Activated CD4-positive, alpha-beta T cell treated with anti-CD3 and anti-CD28 coated beads, Interleukin-2, amount 50 U/mL, for 1 hour (primary cell): ENCODE results near the gene NLGN1.
"Not testable (repeated sequence)": the region's sequence is repeated elsewhere in the genome, so short reads cannot be mapped to it uniquely, and the experiment has no call there.

Source experiments
- DNase-seq: peaks from one replicate; pipeline ENCODE4 v3.0.0-alpha.2; 2020

The NLGN1 gene

DNA sequence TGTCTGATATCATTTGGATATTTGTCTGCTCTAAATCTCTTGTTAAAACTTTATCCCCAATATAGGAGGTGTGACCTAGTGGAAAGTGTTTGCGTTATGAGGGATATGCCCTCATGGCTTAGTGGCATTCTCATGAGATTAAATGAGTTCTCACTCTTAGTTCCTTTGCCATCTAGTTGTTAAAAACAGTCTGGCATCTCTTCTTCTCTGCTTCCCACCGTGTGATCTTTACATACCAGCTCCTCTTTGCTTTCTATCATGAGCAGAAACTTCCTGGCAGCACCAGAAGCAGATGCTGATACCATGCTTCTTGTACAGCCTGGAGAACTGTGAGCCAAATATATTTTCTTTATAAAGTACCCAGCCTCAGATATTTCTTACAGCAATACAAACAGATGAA lies 33.0 kb downstream of the NLGN1 start:
- no peak for DNase-seq

DNA sequence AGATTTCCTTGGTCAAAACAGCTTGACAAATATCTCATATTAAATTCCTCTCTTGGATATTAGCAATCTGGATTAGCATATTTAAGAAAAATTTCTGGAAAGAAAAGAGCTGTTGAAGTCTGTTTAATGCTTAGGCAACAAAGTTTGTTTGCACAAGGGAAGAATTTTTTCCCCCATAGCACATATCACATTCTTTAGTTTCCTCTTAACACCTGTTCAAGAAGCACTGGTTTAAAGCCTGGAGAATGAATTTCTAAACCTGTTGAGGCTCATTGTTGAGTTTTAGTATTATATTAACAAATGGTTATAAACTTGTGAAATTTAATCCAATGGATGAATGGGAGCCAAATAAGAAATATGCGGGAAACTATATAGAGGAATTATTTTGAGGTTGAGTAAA lies 41.5 kb downstream of the NLGN1 start:
- no peak for DNase-seq

DNA sequence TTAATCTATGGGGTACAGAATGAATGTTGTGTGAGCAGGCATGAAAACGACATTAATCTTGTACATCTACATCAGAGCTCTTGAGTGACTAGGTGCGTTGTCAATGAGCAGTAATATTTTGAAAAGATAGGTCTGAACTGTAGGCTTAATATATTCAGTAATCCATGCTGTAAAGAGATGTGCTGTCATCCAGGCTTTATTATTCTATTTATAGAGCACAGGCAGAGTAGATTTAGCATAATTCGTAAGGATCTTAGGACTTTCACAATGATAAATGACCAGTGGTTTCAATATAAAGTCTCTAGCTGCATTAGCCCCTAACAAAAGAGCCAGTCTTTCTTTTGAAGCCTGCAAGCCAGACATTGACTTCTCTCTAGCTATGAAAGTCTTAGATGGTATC lies 43.0 kb downstream of the NLGN1 start:
- DNase-seq, result no peak

DNA sequence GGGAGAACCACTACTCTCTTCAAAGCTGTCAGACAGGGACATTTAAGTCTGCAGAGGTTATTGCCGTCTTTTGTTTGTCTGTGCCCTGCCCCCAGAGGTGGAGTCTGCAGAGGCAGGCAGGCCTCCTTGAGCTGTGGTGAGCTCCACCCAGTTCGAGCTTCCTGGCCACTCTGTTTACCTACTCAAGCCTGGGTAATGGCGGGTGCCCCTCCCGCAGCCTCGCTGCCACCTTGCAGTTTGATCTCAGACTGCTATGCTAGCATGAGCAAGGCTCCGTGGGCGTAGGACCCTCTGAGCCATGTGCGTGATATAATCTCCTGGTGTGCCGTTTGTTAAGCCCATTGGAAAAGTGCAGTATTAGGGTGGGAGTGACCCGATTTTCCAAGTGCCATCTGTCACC lies 54.0 kb downstream of the NLGN1 start:
- not testable (repeated sequence) for DNase-seq

DNA sequence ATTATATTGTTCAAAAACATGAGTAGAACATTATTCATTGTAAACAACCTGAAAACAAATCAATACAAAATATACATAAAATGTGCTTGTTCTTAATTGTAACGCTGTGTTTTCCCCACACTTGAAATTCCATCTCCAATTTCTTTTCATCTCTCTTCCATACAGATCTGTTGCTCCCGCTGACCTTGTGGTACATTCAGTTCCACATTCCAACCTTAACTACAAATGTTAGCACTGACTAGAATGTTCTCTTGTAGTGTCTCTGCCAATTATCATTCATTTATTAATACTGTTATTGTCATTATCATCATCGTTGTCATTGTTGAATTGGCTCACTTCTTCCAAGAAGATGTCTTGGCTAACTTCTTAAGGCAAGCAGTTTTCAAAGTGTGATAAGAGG lies 65.7 kb downstream of the NLGN1 start:
- no peak for DNase-seq

DNA sequence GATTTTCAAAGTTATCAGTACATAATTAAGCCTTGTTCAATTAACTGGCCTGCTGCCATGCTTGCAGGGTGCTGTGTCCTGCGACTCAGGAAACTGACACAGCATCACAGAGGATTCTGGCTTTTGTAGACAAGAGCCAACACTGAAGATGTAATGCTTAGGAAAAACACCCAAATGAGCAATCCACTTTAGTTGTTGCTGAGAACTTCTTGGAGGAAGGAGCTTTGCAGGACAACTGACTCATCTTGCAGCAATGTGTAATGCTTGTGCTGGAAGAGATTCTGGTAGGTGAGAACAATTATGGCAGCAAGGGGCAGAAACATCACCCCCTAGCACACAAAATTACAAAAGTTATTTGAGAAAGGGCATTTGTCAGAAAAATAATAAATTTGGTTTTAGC lies 67.6 kb downstream of the NLGN1 start:
- DNase-seq, result no peak

DNA sequence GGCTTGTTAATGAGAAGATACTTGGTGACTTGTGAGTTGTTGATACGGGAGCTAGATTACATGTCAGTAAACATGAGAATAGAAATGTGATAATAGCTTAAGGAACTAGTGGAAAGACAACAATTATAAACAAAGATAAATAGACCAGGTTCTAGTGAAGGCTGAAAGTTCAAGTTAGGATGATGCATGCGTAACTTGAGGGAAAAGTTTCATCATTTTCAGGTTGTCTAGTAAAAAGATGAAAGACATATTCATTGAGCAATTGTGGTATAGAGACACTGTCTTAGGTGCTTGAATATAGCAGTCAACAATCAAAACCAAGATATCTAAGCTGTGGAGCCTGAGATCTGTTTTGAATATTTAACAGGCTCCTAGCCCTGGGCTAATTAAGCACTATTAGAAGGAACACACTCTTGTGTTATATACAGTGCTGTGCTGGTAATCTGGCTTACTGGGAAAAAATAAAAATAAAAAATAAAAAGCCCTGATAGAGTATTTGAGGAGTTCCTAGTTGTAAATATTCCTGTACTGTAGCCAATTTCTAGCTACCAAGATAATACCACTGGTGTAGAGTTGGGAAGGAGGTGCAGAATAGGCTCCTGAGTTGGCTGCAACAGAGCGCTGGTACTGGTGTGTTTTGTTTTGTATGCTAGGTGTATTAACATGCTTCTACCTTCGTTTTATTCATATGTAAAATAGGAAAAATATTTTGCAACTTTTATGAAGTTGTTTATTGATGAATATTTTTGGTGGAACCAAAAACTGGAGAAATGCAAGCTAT lies 68.5 kb downstream of the NLGN1 start:
- DNase-seq, result no peak

DNA sequence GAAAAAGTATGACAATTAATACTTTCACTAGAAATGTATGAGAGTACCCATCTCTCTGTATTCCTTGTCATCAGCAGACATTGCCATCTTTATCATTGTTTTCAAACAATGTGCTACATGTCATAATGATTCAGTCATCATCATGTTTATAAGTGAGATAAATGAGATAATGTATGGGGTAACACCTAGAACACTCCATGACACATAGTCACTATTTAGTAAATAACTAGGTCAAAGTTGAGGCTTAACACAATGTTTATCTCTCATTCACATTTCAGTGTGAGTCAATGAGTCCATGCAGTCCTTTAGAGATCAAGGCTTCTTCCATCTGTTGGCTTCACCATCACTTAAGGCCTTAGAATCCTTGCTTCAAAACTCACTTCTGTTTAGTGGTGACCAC lies 70.0 kb downstream of the NLGN1 start:
- DNase-seq, result no peak

DNA sequence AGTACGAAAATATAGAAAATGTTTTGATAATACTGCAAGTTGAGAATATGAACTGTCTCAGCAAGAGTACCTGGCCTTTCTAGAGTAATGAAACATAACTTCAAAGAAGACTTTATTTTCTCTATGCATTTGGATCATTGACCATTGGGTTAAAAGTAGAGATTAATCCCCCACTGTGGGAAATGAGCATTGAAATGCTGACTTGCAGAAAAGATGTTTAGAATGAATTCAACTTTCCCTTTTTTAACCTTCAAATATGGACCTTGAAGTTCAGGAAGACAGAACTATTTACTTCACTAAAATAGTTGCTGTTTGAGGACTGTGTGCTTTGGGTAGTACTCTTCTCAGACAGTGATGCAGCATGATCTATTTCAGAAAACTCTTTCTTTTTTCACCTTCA lies 75.7 kb downstream of the NLGN1 start:
- no peak for DNase-seq

DNA sequence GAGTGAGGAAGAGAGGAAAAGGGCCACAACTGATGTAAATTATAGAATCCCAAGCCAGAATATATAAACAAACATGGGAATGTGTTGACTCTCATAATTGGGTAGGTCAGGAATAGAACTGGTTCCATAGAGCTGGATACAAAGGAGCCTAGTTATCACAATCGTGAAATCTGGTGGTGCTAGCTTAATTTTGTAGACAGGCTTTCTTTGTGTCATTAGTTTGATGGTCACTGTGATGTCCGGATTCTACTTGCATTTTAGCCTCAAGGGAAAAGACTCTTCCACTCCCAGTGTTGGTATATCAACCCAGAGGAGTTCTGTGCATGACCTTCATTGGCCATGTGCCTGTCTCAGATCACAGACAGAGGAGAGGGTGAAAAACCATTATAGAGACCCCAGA lies 81.8 kb downstream of the NLGN1 start:
- no peak for DNase-seq

DNA sequence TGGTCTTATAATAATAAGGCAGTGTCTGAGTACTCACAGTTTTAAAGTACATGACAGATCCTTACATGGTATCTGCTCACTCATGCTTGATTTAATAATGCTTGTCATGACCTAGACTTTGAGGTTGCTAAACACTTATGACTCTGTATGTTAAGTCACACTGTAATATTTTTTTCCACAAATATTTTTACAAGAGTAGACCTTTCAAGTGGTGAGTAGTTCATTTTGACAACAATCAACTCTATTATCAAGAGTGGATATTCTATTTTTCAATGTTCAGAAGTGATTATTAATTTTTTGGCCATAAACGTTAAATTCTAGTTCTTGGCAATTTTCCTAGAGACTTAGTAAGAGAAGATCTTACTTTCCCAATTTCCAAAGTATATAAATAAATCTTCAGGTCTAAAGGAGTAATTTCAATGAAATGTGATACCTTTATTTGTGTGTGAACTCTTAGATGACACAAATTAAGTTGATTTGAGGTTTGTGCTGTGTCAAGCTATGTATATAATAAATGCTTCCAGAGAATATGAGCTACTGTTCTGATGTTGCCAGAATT lies 104.5 kb downstream of the NLGN1 start:
- DNase-seq, result no peak

DNA sequence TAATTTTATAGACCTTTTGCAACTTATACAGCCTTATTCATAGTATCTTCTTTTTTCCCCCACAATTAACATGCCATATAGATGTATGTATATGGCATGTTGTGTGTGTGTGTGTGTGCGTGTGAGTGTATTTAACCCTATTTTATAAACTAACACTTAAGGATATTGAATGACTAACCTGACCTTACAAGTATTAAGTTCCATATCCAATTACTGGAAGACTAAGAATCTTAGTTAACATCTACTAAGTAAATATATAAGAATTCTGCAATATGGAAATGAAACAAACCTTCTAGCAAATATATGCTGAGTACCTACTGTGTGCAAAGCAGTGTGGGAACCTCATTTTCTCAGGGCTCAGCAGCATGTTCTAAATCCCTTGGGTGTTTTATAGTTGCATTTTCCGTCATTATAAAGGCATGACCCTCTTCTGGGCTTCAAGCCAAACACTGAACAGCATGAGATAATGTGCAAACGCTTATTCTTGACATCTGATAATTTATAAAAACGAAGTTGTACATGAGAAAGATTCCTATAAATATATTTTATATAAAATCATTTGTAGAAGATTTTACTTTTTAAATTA lies 105.5 kb downstream of the NLGN1 start:
- no peak for DNase-seq

DNA sequence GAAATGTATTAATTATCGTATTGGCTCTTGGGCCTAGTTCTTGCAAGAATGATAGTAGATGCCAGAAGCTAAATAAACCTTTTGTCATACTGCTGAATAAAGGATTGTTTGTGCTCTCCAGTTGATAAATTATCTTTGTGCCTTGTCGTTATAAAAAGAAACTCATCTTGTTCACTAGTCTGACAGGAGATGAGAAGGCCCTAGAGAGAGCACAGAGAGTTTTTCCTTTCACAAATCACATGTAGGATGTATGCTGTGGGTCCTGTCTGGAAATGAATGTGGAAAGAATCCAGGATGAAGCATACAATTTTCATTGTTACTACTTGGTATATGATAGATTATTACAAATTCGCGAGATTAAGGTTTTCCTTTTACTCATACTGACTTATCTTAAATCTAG lies 113.0 kb downstream of the NLGN1 start:
- DNase-seq, result no peak

DNA sequence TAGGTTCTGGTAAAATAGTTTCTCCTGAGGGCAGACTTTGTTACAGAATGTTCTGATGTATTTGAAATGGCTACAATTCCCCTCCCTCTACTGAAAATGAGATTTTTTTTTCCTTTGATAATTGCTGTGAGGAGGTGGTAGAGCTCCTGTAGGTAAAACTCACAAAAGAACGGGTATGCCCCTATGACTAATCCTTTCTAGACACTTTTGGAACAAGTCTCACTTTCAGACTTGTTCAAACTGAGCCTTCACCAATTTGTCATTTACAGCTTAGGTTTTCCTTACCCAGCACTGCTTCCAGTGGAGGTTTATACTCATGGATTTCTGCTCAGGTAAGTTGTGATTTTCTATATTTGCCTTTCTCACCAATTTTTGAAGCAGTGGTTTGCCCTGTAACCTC lies 115.6 kb downstream of the NLGN1 start:
- DNase-seq, result no peak

DNA sequence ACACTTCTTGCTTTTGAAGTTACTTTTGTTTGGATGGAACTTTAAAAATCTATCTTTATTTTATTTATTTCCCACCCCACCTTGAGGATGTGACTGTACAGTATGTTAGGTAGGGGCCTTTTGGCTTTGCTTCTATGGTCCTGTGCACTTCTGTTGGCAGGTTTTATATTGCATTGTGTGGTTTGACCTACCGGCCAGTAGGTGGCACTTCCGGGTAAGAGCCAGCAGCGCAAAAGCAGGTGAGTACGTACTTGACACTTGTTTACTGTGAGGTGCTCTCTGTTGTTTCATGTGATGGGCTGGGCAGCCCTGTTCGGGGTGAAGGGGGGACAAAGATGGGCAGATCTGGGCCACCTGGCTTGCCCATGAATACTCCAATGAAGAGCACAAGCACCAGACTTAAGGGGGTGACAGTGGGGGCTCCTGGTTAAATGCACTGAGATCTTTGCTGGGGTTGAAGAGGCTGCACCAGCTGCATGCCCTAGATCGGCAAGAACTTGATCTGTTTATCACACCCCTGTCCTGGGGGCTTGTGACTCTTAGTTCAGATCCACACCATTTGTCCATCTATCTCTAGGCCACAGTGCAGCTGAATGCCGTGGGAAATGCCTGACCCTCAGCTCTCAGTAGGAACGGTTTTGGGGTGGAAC lies 131.6 kb downstream of the NLGN1 start:
- DNase-seq, result no peak

DNA sequence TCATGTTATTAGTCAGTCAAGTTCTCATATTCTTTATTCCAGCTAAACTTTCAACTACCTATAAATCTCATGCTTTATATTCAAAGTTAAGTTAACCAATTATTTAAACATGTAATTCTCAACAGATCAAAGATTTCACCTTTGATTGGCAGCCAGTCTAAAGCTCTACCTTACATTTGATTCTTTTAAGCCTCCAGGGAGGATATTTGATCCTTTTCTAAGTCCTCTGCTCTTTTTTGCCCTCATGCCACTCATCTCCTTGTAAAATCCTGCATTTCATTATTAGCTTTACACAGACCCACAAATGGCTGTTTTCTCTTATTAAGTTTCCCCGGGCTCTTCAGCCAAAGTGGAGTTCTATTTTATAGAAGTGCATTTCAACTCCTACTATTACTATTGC lies 134.1 kb downstream of the NLGN1 start:
- no peak for DNase-seq

DNA sequence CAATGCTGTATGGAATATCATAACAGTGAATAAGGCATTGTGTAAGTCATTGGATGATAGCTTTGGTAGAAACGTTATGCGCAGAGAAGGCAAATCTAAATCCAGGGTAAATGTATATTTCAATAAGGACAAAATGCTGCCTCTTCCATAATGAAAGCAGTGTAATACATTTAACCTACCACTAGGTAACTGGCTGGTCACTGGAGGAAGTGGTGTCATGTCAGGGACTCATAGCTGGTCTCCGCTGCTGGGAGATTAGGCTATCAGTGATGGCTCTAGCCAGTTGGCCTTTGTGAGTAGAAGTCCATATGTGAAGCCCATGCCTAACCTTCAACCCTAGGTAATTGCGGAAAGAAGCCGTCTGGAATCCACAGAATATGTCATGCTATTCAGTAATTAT lies 140.9 kb downstream of the NLGN1 start:
- DNase-seq, result no peak

DNA sequence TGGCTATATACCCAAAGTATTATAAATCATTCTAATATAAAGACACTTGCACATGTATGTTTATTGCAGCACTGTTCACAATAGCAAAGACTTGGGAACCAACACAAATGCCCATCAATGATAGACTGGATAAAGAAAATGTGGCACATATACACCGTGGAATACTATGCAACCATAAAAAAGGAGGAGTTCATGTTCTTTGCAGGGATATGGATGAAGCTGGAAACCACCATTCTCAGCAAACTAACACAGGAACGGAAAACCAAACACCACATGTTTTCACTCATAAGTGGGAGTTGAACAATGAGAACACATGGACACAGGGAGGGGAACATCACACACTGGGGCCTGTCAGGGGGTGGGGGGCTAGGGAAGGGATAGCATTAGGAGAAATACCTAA lies 148.0 kb downstream of the NLGN1 start:
- DNase-seq, result not testable (repeated sequence)

DNA sequence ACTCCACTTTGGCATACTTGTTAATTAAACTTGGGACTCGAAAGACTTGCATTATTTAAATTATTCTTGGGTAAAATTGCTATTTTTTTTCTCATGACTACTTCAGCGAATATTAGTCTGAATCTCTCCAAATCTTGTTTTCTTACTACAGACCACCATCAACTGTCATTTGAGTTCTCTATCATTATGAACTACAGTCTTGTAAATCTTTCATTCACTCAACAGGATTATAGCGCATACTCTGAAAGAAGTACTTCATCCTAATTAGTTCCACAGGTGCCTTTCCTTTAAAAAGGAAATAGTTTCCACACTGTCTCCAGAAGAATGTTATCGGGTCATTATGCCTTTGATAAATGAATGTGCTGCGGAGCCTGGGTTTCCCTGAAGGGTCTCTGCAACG lies 149.5 kb downstream of the NLGN1 start:
- DNase-seq, result no peak

DNA sequence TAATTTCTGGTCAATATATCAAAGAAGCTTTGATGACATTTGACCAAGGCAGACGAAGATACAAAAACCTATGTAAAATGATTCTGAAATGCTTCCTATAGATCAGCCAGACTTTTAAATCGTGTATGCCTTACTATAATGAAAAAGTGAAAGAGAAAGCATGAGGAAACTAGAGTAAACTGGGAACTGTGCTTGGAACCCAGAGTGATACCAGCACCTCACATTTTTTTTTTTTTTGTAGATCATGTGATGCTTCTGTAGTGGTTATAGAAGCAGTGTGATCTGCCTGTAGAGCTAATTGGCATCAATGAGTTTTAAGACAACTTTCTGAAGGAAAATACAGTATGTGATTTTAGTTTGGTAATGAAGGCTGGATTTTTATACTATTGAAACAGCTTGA lies 150.7 kb downstream of the NLGN1 start:
- no peak for DNase-seq

DNA sequence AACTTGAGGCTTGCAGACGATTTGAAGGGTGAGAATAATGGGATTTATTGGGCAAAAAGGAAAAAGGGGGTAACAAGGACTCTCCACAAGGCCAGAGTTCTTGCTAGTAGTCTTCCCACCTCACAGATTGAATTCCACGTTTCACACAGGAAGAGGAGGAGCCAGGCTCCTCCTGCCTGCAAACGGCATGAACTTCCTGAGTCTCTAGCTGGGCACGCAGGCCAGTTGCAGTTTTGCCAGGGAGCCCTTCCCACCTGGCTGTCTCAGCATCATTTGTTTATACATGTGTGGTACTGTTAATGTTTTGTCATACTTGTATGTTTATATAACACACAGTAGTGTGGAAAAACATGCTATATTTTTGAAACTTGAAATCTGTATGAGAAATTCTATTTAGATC lies 155.0 kb downstream of the NLGN1 start:
- DNase-seq, result no peak

DNA sequence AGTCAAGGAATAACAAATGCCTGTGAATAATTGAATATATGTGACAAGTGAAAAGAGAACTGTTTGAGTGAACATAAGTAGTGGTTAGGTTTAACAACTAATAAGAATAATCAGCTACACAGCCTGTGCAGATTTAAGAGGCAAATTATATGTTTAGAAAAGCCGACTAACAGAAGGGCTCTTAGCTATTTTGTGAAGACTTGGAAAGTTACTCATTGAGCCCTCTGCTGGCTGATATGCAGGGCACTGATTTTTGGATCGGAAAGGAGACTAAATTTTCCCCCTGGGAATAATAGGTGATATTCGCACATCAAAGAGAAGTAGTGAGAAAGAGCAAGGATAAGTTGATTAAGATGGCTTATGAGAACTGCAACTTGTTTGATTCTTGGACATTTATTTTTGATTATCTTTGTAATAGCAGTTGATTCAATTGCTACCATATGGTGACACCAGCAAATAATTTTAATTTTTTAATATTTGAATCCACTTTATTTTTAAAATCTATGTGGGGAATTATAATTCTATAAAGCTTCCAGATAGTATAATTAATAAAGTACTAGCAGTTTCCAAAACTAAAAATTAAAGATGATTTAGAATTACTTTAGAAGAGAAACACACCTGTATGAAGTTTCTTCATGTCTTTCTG lies 156.2 kb downstream of the NLGN1 start:
- DNase-seq, result no peak

DNA sequence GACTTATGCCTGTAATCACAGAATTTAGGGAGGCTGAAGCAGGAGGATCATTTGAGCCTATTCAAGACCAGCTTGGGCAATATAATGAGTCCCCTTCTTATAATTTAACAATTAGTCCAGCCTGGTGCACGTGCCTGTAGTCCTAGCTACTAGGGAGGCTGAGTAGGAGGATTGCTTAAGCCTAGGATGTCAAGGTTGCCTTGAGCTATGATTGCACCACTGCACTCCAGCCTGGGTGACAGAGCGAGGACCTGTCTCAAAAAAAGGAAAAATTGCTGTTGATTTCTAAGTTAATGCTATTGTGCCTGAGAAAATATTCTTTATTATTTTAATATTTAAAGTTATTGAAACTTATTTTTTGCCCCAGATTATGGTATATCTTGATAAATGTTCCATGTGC lies 159.0 kb downstream of the NLGN1 start:
- DNase-seq, result no peak

DNA sequence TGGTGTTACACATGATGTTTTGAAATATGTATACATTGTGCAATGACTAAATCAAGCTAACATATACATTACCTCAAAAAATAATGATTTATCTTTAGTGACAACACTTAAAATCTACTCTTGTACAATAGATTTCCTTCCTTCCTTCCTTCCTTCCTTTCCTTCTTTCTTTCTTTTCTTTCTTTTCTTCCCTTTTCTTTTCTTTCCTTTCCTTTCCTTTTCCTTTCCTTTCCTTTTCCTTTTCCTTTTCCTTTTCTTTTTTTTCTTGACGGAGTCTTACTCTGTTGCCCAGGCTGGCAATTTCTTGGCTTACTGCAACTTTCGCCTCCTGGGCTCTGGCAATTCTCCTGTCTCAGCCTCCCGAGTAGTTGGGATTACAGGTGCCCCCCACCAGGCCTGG lies 170.5 kb downstream of the NLGN1 start:
- no peak for DNase-seq
